ENCODE results near the gene LTV1.
"Not testable (repeated sequence)": the region's sequence is repeated elsewhere in the genome, so short reads cannot be mapped to it uniquely, and the experiment has no call there.

Gene LTV1

DNA sequence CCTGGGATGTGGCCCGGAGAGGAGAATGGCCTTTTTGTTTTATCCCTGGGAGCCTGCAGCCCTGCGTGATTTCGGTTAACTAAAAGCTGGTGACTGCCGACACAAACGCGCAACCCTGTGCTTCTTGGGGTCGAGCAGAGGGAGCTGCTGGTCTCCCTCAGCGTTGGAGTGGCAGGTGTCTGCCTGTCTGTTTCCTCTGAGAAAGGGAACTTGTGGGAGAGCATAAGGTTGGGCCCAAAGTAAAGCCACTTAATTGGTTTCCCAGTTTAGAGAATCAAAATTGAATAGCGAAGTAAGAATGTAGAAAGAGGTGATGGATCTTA is 500 bp downstream of the LTV1 start:
- DNase-seq (ENCODE audit: low read depth) = no peak

DNA sequence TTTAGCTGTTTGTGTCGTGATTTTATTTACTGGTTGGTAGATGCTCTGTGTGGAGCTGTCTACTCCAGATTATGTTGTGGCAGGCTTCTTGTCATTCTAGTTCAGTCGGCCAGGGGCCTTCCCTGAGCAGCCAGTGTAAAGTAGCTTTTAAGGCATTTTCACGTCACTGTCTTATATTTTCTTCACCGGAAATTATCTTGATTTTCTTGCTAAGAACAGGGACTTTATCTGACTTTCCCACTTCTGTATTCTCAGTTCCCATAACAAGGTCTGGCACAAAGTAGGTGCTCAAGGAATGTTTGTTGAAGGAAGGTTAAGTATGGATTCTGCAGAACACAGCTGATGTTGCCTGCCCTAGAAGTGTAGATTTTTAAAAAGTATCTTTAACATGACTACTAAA is 868 bp downstream of the LTV1 start:
- no peak for DNase-seq (ENCODE audit: low read depth)

DNA sequence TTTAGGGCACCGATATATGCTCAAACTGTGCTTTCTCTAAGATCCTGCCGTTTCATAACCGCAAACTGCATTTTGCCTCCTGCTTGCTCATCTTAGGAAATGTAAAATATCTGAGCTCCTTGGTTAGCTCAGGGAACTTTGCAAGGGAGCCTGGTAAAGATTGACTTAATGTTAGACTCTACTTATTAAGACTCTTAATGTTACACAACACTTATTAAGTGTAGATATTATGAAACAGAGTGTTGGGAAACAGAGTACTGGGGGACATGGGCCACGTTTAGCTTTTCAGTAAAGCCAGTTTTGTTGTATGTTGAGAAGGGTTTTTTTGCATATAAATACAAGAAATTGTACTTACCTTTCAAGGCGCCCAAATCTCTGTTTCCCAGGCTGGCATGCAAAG is 1.9 kb downstream of the LTV1 start:
- no peak for DNase-seq (ENCODE audit: low read depth)

DNA sequence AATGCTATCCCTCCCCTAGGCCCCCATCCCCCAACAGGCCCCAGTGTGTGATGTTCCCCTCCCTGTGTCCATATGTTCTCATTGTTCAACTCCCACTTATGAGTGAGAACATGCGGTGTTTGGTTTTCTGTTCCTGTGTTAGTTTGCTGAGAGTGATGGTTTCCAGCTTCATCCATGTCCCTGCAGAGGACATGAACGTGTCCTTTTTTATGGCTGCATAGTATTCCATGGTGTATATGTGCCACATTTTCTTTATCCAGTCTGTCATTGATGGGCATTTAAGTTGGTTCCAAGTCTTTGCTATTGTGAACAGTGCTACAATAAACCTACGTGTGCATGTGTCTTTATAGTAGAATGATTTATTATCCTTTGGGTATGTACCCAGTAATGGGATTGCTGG is 8.6 kb downstream of the LTV1 start:
- not testable (repeated sequence) for DNase-seq (ENCODE audit: low read depth)

DNA sequence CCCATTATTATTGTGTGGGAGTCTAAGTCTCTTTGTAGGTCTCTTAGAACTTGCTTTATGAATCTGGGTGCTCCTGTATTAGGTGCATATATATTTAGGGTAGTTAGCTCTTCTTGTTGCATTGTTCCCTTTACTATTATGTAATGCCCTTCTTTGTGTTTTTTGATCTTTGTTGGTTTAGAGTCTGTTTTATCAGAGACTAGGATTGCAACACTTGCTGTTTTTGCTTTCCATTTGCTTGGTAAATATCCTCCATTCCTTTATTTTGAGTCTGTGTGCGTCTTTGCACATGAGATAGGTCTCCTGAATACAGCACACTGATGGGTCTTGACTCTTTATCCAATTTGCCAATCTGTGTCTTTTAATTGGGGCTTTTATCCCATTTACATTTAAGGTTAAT is 11.9 kb downstream of the LTV1 start:
- DNase-seq (ENCODE audit: low read depth) = not testable (repeated sequence)

DNA sequence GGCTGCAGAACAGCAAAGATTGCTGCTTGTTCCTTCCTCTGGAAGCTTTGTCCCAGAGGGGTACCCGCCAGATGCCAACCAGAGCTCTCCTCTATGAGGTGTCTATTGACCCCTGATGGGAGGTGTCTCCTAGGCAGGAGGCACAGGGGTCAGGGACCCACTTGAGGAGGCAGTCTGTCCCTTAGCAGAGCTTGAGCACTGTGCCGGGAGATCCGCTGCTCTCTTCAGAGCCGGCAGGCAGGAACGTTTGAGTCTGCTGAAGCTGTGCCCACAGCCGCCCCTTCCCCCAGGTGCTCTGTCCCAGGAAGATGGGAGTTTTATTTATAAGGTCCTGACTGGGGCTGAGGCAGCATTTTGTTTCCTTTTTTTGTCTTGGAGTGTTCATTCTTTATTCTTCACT is 13.6 kb downstream of the LTV1 start:
- not testable (repeated sequence) for DNase-seq (ENCODE audit: low read depth)

DNA sequence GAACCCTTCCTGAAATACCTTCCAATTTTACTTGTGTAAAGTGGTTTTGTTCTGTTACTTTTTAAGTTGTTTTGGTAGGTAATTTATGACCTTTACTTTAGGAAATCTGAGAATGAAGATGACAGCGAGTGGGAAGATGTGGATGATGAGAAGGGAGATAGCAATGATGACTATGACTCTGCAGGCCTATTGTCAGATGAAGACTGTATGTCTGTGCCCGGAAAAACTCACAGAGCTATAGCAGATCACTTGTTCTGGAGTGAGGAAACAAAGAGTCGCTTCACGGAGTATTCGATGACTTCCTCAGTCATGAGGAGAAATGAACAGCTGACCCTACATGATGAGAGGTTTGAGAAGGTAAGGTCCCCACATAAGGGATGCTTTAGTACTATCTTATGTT is 14.5 kb downstream of the LTV1 start:
- no peak for DNase-seq (ENCODE audit: low read depth)

DNA sequence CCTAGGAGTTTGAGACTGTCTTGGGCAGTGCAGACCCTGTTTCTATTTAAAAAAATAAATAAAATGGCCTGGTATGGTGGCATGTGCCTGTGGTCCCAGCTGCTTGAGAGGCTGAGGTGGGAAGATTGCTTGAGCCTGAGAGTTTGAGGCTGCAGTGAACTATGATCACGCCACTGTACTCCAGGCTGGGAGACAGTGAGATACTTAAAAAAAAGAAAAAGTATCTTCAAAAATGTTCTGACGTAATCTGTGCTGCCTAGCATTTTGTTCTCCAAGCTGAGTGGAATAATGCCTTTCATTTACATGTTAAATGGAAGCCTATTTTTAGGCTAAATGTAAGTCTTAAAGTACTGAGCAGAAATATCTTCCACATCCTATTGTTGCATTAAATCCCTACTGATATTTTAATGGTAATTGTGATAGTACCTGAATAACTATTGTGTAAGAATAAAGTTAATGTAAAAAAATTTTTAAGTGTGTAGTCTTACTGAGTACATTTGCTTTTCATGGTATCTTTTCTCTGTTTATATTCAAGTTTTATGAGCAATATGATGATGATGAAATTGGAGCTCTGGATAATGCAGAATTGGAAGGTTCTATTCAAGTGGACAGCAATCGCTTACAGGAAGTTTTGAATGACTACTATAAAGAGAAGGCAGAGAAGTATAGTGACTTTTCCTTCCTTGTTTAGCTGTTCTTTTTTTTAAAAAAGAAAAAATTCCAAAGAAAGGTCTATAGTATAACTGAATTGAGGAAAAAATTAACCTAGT is 16.9 kb downstream of the LTV1 start:
- no peak for DNase-seq (ENCODE audit: low read depth)

DNA sequence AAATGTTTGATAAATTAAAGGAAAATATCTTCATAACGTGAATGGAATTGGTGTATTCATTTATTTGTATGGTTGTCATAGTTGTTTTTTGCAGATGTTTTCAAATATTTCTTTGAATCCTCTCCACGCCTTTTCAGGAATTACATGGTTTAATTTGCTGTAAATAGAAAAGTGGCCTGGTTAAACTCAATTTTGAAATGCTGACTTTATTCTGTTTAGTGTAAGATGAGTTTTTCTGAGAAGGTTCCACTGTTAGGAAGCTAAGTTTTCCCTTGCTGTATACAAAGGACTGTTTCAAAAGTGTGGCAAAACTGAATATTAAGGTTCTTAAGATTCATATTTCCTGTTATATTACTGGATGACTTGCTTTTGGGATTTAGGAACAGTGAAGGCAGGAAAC is 20.6 kb downstream of the LTV1 start:
- no peak for DNase-seq (ENCODE audit: low read depth)

DNA sequence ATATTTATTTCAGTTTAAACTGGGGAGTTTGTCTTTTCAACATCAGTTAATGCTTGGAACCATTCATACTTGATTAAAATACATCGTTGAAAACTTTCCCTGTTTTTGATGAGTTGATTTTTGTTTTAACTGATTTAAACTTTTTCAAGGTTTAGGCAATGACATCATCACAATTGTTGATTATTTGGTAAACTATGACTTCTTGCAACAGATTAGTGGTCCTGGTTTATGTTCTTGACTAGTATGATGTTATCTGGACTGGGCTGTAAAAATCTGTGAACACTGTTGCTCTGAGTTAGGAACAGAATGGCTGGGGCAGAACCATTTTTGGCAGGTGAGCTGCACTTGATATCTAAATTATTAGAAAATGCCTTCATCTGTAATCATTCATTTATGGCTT is 21.1 kb downstream of the LTV1 start, which contains the start of gene ZC2HC1B:
TSS of gene ZC2HC1B (plus strand) at position 241 of the 400 bp plus-strand sequence. CDS start at position 307, 66 bp downstream.
- no peak for DNase-seq (ENCODE audit: low read depth)

DNA sequence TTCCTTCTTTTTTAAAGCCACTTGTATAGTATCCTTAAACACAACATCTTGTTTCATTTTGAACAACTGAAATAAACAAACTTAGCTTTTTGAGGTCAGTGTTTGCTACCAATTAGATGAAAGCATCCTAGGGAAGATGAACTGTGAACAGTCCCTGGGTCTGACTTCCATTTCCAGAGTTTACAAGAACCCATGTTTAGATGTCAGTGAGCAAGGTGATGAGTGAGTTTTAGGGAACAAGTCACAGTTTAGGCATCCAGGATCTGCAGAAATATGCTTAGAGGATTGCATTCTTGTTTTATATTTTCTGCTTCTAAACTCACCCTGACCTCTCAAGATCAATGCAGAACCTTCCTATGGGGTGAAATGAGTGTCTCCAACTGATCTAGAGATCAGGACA is 24.1 kb downstream of the LTV1 start:
- DNase-seq (ENCODE audit: low read depth) = no peak

DNA sequence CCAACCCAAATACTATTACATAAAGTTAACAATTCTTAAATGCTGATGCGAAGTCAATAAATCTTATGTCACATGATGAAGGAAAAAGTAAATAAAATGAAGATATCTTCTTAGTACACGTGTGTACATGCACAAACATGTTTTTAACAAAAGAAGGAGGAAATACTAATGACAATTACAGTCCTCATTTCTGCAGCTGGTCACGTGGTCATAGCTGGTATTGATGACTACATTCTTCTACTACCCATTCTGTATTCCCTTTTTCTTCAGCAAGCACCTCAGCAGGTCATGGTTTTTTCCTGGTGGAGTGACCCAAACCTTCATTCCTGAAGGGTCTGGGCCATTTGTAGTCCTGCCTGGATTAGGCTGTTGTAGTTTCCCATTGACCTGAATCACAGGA is 25.7 kb downstream of the LTV1 start:
- not testable (repeated sequence) for DNase-seq (ENCODE audit: low read depth)

DNA sequence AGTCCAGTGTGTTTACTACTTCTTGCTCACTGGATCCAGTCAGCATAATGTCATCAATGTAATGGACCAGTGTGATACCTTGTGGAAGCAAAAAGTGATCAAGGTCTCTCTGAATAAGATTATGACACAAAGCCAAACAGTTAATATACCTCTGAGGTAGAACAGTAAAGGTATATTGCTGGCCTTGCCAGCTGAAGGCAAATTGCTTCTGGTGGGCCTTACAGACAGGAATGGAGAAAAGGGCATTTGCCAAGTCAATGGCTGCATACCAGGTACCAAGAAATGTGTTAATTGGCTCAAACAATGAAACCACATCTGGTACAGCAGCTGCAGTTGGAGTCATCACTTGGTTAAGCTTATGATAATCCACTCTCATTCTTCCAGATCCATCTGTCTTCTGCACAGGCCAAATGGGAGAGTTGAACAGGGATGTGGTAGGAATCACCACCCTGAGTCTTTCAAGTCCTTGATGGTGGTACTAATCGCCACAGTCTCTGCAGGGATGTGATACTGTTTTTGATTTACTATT is 28.1 kb downstream of the LTV1 start:
- DNase-seq (ENCODE audit: low read depth) = not testable (repeated sequence)

DNA sequence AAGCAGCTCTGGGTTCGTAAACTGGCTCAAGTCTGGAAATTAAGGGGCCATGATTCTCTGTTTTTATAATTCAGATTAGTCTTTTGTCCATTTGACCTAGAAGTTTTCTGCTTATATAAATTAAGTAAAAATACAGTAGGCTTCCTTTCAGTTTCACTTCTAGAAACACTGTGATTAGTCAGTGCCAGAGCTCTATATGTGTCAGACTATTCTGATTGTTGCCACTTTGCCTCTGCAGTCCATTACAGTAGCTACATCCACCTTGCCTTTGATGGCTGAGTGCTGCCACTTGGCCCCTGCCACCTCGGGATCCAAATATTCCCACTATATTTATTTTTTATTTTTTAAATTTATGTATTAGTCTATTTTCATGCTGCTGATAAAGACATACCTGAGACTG is 29.1 kb downstream of the LTV1 start:
- DNase-seq (ENCODE audit: low read depth) = no peak

DNA sequence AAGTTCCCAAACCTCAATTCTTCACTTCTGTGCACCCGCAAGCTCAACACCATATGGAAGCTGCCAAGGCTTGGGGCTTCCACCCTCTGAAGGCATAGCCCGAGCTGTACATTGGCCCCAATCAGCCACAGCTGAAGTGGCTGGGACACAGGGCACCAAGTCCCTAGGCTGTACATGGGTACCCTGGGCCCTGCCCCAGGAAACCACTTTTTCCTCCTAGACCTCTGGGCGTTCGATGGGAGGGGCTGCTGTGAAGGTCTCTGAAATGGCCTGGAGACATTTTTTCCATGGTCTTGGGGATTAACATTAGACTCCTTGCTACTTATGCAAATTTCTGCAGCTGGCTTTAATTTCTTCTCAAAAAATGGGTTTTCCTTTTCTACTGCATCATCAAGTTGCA is 30.5 kb downstream of the LTV1 start:
- not testable (repeated sequence) for DNase-seq (ENCODE audit: low read depth)

DNA sequence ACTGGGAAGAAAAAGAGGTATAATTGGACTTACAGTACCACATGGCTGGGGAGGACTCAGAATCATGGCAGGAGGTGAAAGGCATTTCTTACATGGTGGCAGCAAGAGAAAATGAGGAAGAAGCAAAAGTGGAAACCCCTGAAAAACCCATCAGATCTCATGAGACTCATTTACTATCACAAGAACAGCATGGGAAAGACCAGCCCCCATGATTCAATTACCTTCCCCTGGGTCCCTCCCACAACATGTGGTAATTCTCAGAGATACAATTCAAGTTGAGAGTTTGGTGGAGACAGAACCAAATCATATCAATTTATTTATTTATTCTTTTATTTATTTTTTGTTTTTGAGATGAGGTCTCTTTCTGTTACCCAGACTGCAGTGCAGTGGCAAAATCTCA is 31.4 kb downstream of the LTV1 start:
- DNase-seq (ENCODE audit: low read depth) = not testable (repeated sequence)

DNA sequence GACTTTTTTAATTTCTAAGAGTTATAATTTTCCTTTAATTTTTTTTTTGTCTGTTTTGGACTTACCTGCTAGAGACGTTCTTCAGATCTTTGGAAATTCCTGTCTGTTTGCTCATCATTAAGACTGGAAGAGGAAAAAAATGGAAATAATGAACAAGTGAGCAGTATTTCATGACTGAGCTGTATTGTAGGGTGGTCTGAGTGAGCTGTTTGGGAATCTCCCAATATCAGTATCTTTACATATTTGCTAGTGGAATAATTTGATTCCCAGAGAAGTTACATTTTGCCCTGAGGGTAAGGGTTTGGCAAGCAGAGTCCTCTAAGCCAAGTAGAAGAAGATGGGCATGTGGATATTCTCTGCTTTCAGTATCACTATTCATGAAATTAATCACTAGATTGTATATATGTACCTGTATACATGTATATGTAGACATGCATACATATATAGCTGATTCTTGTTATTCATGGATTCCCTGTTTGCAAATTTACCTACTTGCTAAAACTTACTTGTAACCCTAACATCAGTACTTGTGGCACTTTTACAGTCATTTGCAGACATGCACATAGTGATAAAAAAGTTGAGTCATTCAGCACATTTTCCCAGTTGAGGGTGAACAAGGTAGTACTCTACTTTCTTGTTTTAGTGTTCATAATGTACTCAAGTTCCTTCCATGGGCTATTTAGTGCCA is 34.6 kb downstream of the LTV1 start:
- no peak for DNase-seq (ENCODE audit: low read depth)

DNA sequence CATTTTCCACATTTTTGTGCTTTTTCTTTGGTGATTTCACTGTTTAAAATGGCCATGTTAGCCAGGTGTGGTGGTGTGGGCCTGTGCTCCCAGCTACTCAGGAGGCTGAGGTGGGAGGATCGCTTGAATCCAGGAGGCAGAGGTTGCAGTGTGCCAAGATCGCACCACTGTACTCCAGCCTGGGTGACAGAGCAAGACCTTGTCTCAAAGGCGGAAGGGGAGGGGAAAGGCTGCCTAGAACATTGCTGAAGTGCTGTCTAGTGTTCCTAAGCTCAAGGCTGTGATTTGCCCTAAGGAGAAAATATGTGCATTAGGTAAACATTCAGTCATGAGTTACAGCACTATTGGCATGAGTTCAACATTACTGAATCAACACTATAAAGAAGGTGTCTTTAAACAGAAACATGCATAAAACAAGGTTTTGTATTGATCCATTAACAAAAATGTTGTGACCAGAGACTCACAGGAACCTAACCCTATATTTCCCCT is 35.2 kb downstream of the LTV1 start:
- DNase-seq (ENCODE audit: low read depth) = no peak

DNA sequence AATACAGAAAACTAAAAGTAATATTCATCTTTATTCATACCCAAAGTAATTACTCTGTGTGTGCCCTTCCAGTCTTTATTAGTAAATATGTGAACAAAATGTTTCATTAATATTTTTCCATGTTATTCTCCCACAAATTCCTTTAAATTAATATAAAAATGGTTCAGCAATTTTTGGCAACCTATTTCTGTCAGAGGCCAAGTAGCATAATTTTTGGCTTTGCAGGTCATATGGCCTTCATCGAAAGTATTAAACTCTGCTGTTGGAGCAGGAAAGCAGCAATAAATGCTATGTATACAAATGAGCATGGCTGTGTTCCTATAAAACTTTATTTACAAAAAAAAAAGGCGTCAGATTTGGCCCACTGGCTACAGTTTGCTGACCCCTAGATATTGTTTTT is 37.3 kb downstream of the LTV1 start:
- no peak for DNase-seq (ENCODE audit: low read depth)

DNA sequence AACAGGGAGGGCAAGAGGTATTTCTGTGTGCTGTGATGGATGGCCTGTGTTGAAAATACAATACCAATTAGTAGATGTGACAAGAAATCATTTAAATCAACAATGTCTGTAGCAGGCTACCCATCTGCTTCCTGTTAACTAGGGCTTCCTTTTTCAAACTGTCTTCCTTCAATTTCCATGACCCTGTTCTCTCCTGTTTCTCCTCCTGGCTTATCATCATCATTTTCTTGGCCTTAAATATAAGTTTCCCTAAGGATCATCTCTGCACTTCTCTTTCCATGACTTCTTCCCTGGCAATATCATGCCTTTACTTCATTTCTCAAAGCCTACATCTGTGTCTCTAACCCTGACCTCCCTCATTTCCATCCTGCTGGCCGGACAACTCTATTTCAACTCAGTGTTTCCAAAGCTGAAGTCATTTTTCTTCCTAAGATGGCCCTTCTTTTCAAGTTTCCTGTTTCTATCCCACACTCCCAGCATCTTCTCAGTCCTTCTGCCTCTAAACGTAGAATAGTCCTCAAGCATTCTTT is 39.3 kb downstream of the LTV1 start:
- no peak for DNase-seq (ENCODE audit: low read depth)

DNA sequence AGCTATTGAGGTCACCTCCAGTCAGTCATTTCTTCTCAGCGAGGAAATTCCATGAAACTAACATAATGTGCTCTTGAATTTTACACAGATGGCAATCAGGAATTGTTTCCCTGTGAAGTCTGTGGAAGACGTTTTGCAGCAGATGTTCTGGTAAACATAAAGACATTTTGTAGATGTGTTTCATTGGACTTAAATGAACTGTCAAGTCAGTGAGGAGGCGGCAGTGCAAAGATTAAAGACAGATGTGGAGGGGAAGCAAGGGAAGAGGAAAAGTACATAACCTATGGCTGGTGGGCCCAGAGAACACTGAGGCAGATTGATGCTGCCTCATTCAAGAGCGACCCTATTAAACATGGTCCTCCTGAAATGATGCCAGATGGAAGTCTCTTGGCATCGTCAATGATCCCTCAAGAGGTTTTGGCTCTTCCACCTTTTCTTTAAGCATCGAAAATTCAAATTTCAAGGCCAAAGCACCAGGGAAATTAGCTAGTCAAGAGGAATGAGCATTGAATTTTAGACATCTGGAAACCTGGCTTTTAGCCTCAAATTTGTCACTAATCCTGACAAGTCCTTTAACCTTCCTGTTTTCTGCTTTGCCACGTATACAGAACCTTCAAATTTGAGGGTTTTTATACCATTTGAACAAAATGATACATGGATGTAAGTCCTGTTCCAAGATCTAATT is 41.2 kb downstream of the LTV1 start:
- no peak for DNase-seq (ENCODE audit: low read depth)

DNA sequence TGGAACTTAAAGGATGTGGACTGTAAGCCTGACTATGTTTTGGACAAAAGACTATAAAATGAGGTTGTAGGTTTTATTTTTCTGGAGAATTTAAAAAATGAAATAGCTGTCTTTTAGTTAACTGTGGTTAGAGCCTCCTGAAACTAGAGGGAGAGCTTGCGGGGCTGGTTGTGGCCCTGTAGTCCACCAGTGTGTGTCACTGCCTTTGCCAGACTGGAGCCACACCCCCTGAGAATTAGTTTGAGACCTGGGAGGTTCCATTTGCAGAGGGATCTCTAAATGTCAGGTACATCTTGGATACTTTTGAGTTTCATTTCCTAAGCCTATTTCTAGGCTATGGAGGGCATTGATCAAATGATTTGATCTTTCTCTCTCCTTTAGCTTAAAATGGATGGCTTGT is 42.0 kb downstream of the LTV1 start:
- DNase-seq (ENCODE audit: low read depth) = no peak
